Naive thymus-derived CD4-positive, alpha-beta T cell (primary cell): ENCODE data around the gene CNMD. TPM values are rescaled to one million over a fixed set of nuclear protein-coding genes. Genes with fewer than 3 reads are reported as not detected.
"Not testable (repeated sequence)": the region's sequence is repeated elsewhere in the genome, so short reads cannot be mapped to it uniquely, and the experiment has no call there.

Experiments
- ATAC-seq: fragments of 150-1000 bp; cut with Tn5 transposase; 2 replicates; pipeline ENCODE4 v1.10.0; 2021; ENCODE audit warnings: mild to moderate bottlenecking, moderate library complexity
- CTCF ChIA-PET: fragments of 350-600 bp; sonication (Branson Sonifier 250); formaldehyde crosslinking; loops from one replicate; lab custom pipeline; 2021; ENCODE audit warnings: antibody characterized with exemption; lab: Charles Lee
- POLR2A ChIA-PET: fragments of 350-600 bp; sonication (Branson Sonifier 250); formaldehyde crosslinking; loops from one replicate; lab custom pipeline; 2021; ENCODE audit warnings: antibody characterized with exemption, inconsistent platforms; lab: Charles Lee
- DNase-seq, 9 donors: peaks; one replicate each; pipeline versions ENCODE4 v3.0.0 to v3.0.0-alpha.2; 2020 to 2022; ENCODE audit warnings: mixed read lengths in 1 of 9
- H3K27ac ChIP-seq: one replicate; pipeline ENCODE4 v1.7.0; 2013; ENCODE audit warnings: mild to moderate bottlenecking, low read depth, low read length, moderate library complexity
- H3K27me3 ChIP-seq, 2 donors: one replicate each; pipeline ENCODE4 v1.7.0; 2013; ENCODE audit warnings: low read length in 2 of 2, mild to moderate bottlenecking in 2 of 2, moderate library complexity in 2 of 2; ENCODE audit not compliant: control insufficient read depth in 2 of 2, insufficient read depth in 2 of 2
- H3K36me3 ChIP-seq, 3 experiments: 1 replicate in 2 of 3; 2 replicates in 1 of 3; pipeline ENCODE4 v1.7.0; 2013; ENCODE audit warnings: low read length in 3 of 3, mild to moderate bottlenecking in 3 of 3, moderate library complexity in 1 of 3; ENCODE audit not compliant: insufficient read depth in 3 of 3, control insufficient read depth in 2 of 3
- H3K4me1 ChIP-seq, 2 donors: one replicate each; pipeline ENCODE4 v1.7.0; 2013; ENCODE audit warnings: low read length in 2 of 2, mild to moderate bottlenecking in 2 of 2, moderate library complexity in 1 of 2; ENCODE audit not compliant: control insufficient read depth in 2 of 2, insufficient read depth in 2 of 2
- H3K4me3 ChIP-seq: 2 replicates; pipeline ENCODE4 v1.7.0; 2013; ENCODE audit warnings: mild to moderate bottlenecking, low read length
- H3K9me3 ChIP-seq, 3 experiments: 1 replicate in 2 of 3; 2 replicates in 1 of 3; pipeline ENCODE4 v1.7.0; 2013; ENCODE audit warnings: low read length in 3 of 3; ENCODE audit not compliant: control insufficient read depth in 2 of 3
- H3K27ac Mint-ChIP-seq, 9 donors: one replicate each; pipeline ENCODE4 v1.8.0; 2020 to 2022; ENCODE audit warnings: mixed read lengths in 9 of 9, mild to moderate bottlenecking in 8 of 9, moderate library complexity in 5 of 9, inconsistent platforms in 2 of 9
- H3K27me3 Mint-ChIP-seq, 5 donors: one replicate each; pipeline ENCODE4 v1.8.0; 2021 to 2022; ENCODE audit warnings: mixed read lengths in 5 of 5, mild to moderate bottlenecking in 1 of 5
- H3K36me3 Mint-ChIP-seq, 5 donors: one replicate each; pipeline ENCODE4 v1.8.0; 2020 to 2022; ENCODE audit warnings: mixed read lengths in 5 of 5, mild to moderate bottlenecking in 3 of 5, inconsistent platforms in 1 of 5
- H3K4me1 Mint-ChIP-seq, 7 donors: one replicate each; pipeline ENCODE4 v1.8.0; 2020 to 2022; ENCODE audit warnings: mixed read lengths in 7 of 7, mild to moderate bottlenecking in 3 of 7, inconsistent platforms in 1 of 7
- H3K4me3 Mint-ChIP-seq, 10 donors: one replicate each; pipeline ENCODE4 v1.8.0; 2020 to 2022; ENCODE audit warnings: mild to moderate bottlenecking in 10 of 10, mixed read lengths in 10 of 10, moderate library complexity in 6 of 10, inconsistent platforms in 2 of 10
- H3K9me3 Mint-ChIP-seq, 11 donors: one replicate each; pipeline ENCODE4 v1.8.0; 2020 to 2022; ENCODE audit warnings: mixed read lengths in 11 of 11, mild to moderate bottlenecking in 4 of 11, inconsistent platforms in 1 of 11, moderate library complexity in 1 of 11
- intact Hi-C, 2 donors: fragments of 100-400 bp; cut with micrococcal nuclease; formaldehyde crosslinking; loops; one replicate each; pipeline ENCODE4 v1.15.1; 2023
- polyA plus RNA-seq, 2 donors: library from polyadenylated mRNA; unstranded; fragments of 300-500 nt; fragmentation: Illumina TruSeq; gene quantifications; one replicate each; pipeline ENCODE4 v1.2.3, GENCODE V29; 2021
- total RNA-seq, 6 experiments: library from RNA in 5 of 6; stranded (reverse) in 5 of 6; gene quantifications; 1 replicate in 5 of 6; 2 replicates in 1 of 6; pipeline ENCODE4 v1.2.3 and lab custom pipeline; 2021 to 2026

The CNMD gene
- total and polyA plus RNA-seq, 7 experiments from 2014 or later: 0.13 TPM; not detected in 6

GRCh38 chr13:52737451-52737850, 2.2 kb downstream of the CNMD start:
- H3K4me1 Mint-ChIP-seq: peaks cover 0 to 10% (median 5%) of the 10 kb centered on the region in 7 donors
- H3K27me3 Mint-ChIP-seq: peaks cover 45 to 55% (median 53%) of the 10 kb centered on the region in 5 donors
- no peak overlapping the region for H3K27ac Mint-ChIP-seq
- no peak overlapping the region for H3K4me3 ChIP-seq
- peaks cover 0 to 3% (median 2%) of the 10 kb centered on the region in 5 donors for H3K36me3 Mint-ChIP-seq
- intact Hi-C loops: loop anchor here in 1 of 2 donors (5.0 kb wide), 1 partner anchor 65 kb away; no protein-coding TSS in a partner anchor
- peaks cover 0 to 10% of the 10 kb centered on the region in 2 donors for H3K27me3 ChIP-seq
- H3K27ac ChIP-seq: no peak overlapping the region
- peaks cover 0 to 14% (median 2%) of the 10 kb centered on the region in 11 donors for H3K9me3 Mint-ChIP-seq
- H3K4me3 Mint-ChIP-seq: peak overlapping the region in 2 of 10 donors; percentile 18 to 44
- no peaks in the 10 kb centered on the region for H3K4me1 ChIP-seq
- no peaks in the 10 kb centered on the region for H3K9me3 ChIP-seq
- ChIA-PET CTCF (no interaction called here), POLR2A (no interaction called here)
- ATAC-seq: no peak
- no peak for DNase-seq
- no peaks in the 10 kb centered on the region for H3K36me3 ChIP-seq

GRCh38 chr13:52736891-52737290, 2.7 kb downstream of the CNMD start:
- H3K27me3 Mint-ChIP-seq: peaks cover 40 to 51% (median 47%) of the 10 kb centered on the region in 5 donors
- no peak overlapping the region for H3K4me3 Mint-ChIP-seq
- peaks cover 0 to 10% (median 0%) of the 10 kb centered on the region in 11 donors for H3K9me3 Mint-ChIP-seq
- peaks cover 0 to 3% (median 0%) of the 10 kb centered on the region in 5 donors for H3K36me3 Mint-ChIP-seq
- H3K4me3 ChIP-seq: no peak overlapping the region
- CTCF ChIA-PET: no interaction called here
- H3K36me3 ChIP-seq: no peaks in the 10 kb centered on the region
- H3K27ac ChIP-seq: no peak overlapping the region
- no peaks in the 10 kb centered on the region for H3K4me1 ChIP-seq
- DNase-seq (no peak), ATAC-seq (no peak)
- H3K4me1 Mint-ChIP-seq: peaks cover 0 to 10% (median 5%) of the 10 kb centered on the region in 7 donors
- POLR2A ChIA-PET: no interaction called here
- peaks cover 0 to 10% of the 10 kb centered on the region in 2 donors for H3K27me3 ChIP-seq
- intact Hi-C loops: loop anchor here in 1 of 2 donors (5.0 kb wide), 1 partner anchor 65 kb away; no protein-coding TSS in a partner anchor
- no peaks in the 10 kb centered on the region for H3K9me3 ChIP-seq
- no peak overlapping the region for H3K27ac Mint-ChIP-seq

GRCh38 chr13:52734075-52734623, 5.5 kb downstream of the CNMD start:
- CTCF ChIA-PET: no interaction called here
- peaks cover 23 to 37% (median 32%) of the 10 kb centered on the region in 5 donors for H3K27me3 Mint-ChIP-seq

GRCh38 chr13:52726258-52726657, 13.4 kb downstream of the CNMD start:
- ChIA-PET CTCF (no interaction called here), POLR2A (no interaction called here)
- H3K27ac ChIP-seq: no peak overlapping the region
- DNase-seq: no peak
- no peak overlapping the region for H3K4me3 ChIP-seq
- H3K4me3 Mint-ChIP-seq: no peak overlapping the region
- H3K27me3 ChIP-seq: no peaks in the 10 kb centered on the region
- H3K4me1 ChIP-seq: no peaks in the 10 kb centered on the region
- peaks cover 2 to 30% (median 18%) of the 10 kb centered on the region in 5 donors for H3K27me3 Mint-ChIP-seq
- peaks cover 0 to 19% (median 4%) of the 10 kb centered on the region in 11 donors for H3K9me3 Mint-ChIP-seq
- H3K4me1 Mint-ChIP-seq: no peaks in the 10 kb centered on the region
- H3K9me3 ChIP-seq: no peaks in the 10 kb centered on the region
- ATAC-seq: no peak
- H3K36me3 Mint-ChIP-seq: peaks cover 0 to 9% (median 0%) of the 10 kb centered on the region in 5 donors
- no peaks in the 10 kb centered on the region for H3K36me3 ChIP-seq
- intact Hi-C loops: no loop called here
- no peak overlapping the region for H3K27ac Mint-ChIP-seq

More at GRCh38 chr13:52734075-52734623, 5.5 kb downstream of the CNMD start:
- H3K9me3 ChIP-seq: no peaks in the 10 kb centered on the region
- Mint-ChIP-seq H3K36me3 (no peaks in the 10 kb centered on the region), H3K27ac (no peak overlapping the region), H3K4me3 (peak overlapping the region in 1 of 10 donors; percentile 35), H3K4me1 (peaks cover 0 to 10% (median 4%) of the 10 kb centered on the region in 7 donors), H3K9me3 (peaks cover 0 to 7% (median 0%) of the 10 kb centered on the region in 11 donors)
- DNase-seq (no peak), ATAC-seq (no peak)
- H3K4me3 ChIP-seq: no peak overlapping the region
- no peaks in the 10 kb centered on the region for H3K36me3 ChIP-seq
- POLR2A ChIA-PET: no interaction called here
- H3K4me1 ChIP-seq: no peaks in the 10 kb centered on the region
- H3K27me3 ChIP-seq: peaks cover 0 to 6% of the 10 kb centered on the region in 2 donors
- no peak overlapping the region for H3K27ac ChIP-seq
- intact Hi-C loops: no loop called here

GRCh38 chr13:52725302-52725701, 14.3 kb downstream of the CNMD start:
- Histone ChIP-seq H3K9me3 (no peaks in the 10 kb centered on the region), H3K36me3 (no peaks in the 10 kb centered on the region), H3K4me3 (no peak overlapping the region), H3K4me1 (no peaks in the 10 kb centered on the region), H3K27me3 (no peaks in the 10 kb centered on the region), H3K27ac (no peak overlapping the region)
- POLR2A ChIA-PET: no interaction called here
- Mint-ChIP-seq H3K4me1 (no peaks in the 10 kb centered on the region), H3K9me3 (peaks cover 0 to 18% (median 3%) of the 10 kb centered on the region in 11 donors), H3K27ac (no peak overlapping the region), H3K4me3 (no peak overlapping the region), H3K27me3 (peaks cover 0 to 22% (median 16%) of the 10 kb centered on the region in 5 donors), H3K36me3 (peaks cover 0 to 9% (median 3%) of the 10 kb centered on the region in 5 donors)
- intact Hi-C loops: no loop called here
- no peak for DNase-seq
- CTCF ChIA-PET: no interaction called here
- ATAC-seq: no peak

- peaks cover 0 to 21% (median 7%) of the 10 kb centered on the region in 5 donors for H3K36me3 Mint-ChIP-seq
- POLR2A ChIA-PET: no interaction called here
- H3K4me1 Mint-ChIP-seq: no peaks in the 10 kb centered on the region
- DNase-seq (no peak), ATAC-seq (no peak)
- no peak overlapping the region for H3K27ac ChIP-seq
- CTCF ChIA-PET: no interaction called here
- H3K9me3 Mint-ChIP-seq: peaks cover 6 to 37% (median 16%) of the 10 kb centered on the region in 11 donors
- no peaks in the 10 kb centered on the region for H3K27me3 ChIP-seq
- H3K27me3 Mint-ChIP-seq: peaks cover 11 to 36% (median 30%) of the 10 kb centered on the region in 5 donors
- no peaks in the 10 kb centered on the region for H3K36me3 ChIP-seq
- no peak overlapping the region for H3K27ac Mint-ChIP-seq
- no peak overlapping the region for H3K4me3 Mint-ChIP-seq
- intact Hi-C loops: no loop called here
- no peak overlapping the region for H3K4me3 ChIP-seq
- no peaks in the 10 kb centered on the region for H3K4me1 ChIP-seq
- no peaks in the 10 kb centered on the region for H3K9me3 ChIP-seq
Observed at GRCh38 chr13:52723181-52723580, 16.4 kb downstream of the CNMD start.

GRCh38 chr13:52721356-52721755, 18.3 kb downstream of the CNMD start:
- Mint-ChIP-seq H3K36me3 (peaks cover 0 to 27% (median 11%) of the 10 kb centered on the region in 5 donors), H3K27me3 (peaks cover 12 to 50% (median 37%) of the 10 kb centered on the region in 5 donors), H3K9me3 (peaks cover 7 to 44% (median 20%) of the 10 kb centered on the region in 11 donors)
- H3K4me1 Mint-ChIP-seq, H3K36me3 ChIP-seq, intact Hi-C loops, ATAC-seq, H3K27ac Mint-ChIP-seq, H3K27me3 ChIP-seq, CTCF ChIA-PET, H3K4me3 Mint-ChIP-seq, POLR2A ChIA-PET, H3K27ac ChIP-seq, H3K4me3 ChIP-seq, H3K9me3 ChIP-seq, DNase-seq, H3K4me1 ChIP-seq: not testable (repeated sequence)
